K562 (cell line): Measurements from ENCODE around the gene REX1BD. TPM values are rescaled to one million over a fixed set of nuclear protein-coding genes. Genes with fewer than 3 reads are reported as not detected.

Source experiments
- CXXC5 ChIP-seq: fragments of 250-450 bp; sonication (Bioruptor Pico); IDR thresholded peaks from 2 replicates; pipeline ENCODE4 v1.8.0; 2022; ENCODE audit warnings: inconsistent platforms, mild to moderate bottlenecking, moderate library complexity
- EWSR1 ChIP-seq: fragments of 450-650 bp; IDR thresholded peaks from 2 replicates; pipeline ENCODE4 v1.6.1; 2018; ENCODE audit warnings: borderline replicate concordance, mild to moderate bottlenecking, low read depth, moderate library complexity; ENCODE audit not compliant: partially characterized antibody
- EZH2 ChIP-seq: IDR thresholded peaks from 2 replicates; pipeline ENCODE4 v1.6.1; 2012; ENCODE audit warnings: low read depth, mild to moderate bottlenecking, inconsistent platforms, low read length, borderline replicate concordance
- FOXK1 ChIP-seq: sonication (generic); formaldehyde crosslinking; IDR thresholded peaks from 2 replicates; pipeline ENCODE4 v1.8.0; 2022; ENCODE audit warnings: missing genetic modification reagents, mild to moderate bottlenecking, borderline replicate concordance
- GATAD2B ChIP-seq: fragments of 450-650 bp; IDR thresholded peaks from 2 replicates; pipeline ENCODE4 v1.6.1; 2017; ENCODE audit warnings: mild to moderate bottlenecking, borderline replicate concordance
- KDM5B ChIP-seq: fragments of 200-600 bp; sonication (generic); IDR thresholded peaks from 2 replicates; pipeline ENCODE4 v1.6.1; 2012; ENCODE audit warnings: low read depth, mild to moderate bottlenecking, moderate library complexity, low read length, control low read depth, inconsistent platforms; ENCODE audit not compliant: insufficient replicate concordance
- MECOM ChIP-seq: fragments of 250-450 bp; sonication (Bioruptor Pico); IDR thresholded peaks from 2 replicates; pipeline ENCODE4 v1.8.0; 2022; ENCODE audit warnings: inconsistent platforms
- NELFE ChIP-seq: IDR thresholded peaks from 2 replicates; pipeline ENCODE4 v1.6.1; 2011; ENCODE audit warnings: mild to moderate bottlenecking; ENCODE audit not compliant: insufficient read depth, insufficient read length
- NR2C2 ChIP-seq, 2 experiments: fragments of 200-800 bp in 1 of 2; sonication (Bioruptor generic) in 1 of 2; sonication (generic) in 1 of 2; formaldehyde crosslinking in 1 of 2; IDR thresholded peaks; 2 replicates each; pipeline versions ENCODE4 v1.6.1 to v1.8.0; 2016 to 2022; ENCODE audit warnings: mild to moderate bottlenecking in 1 of 2, missing compliant biosample characterization in 1 of 2, missing genetic modification characterization in 1 of 2, missing genetic modification reagents in 1 of 2
- RNF2 ChIP-seq: sonication (generic); IDR thresholded peaks from 2 replicates; pipeline ENCODE4 v1.6.1; 2016
- ZBTB7A ChIP-seq: IDR thresholded peaks from 2 replicates; pipeline ENCODE4 v1.6.1; 2011; ENCODE audit warnings: low read depth, mild to moderate bottlenecking, low read length, moderate library complexity, borderline replicate concordance; ENCODE audit not compliant: control insufficient read depth
- polyA plus RNA-seq, 8 experiments: library from polyadenylated mRNA; depleted of rRNA in 4 of 8; stranded (reverse) in 5 of 8; unstranded in 3 of 8; fragments of >200 nt; fragmentation: Nextera tagmentation in 2 of 8; fragmentation: Illumina TruSeq in 1 of 8; extraction: Ambion mirVana in 2 of 8; extraction: Trizol in 1 of 8; gene quantifications; 2 replicates each; pipeline versions ENCODE4 v1.2.1 to v1.2.3, GENCODE V29; 2011 to 2014; ENCODE audit warnings: inconsistent platforms in 1 of 8, missing spikeins in 1 of 8
- total RNA-seq, 7 experiments: library from RNA; depleted of rRNA in 6 of 7; stranded (reverse); fragments of >200 nt in 6 of 7; fragmentation: Illumina TruSeq in 2 of 7; extraction: Trizol in 2 of 7; gene quantifications; 2 replicates each; pipeline versions ENCODE4 v1.2.1 to v1.2.3, GENCODE V29; 2011 to 2021; ENCODE audit warnings: low replicate concordance in 1 of 7
- TF ChIP-seq, protein P1 (sequence below), 2 experiments: fragments of 450-650 bp in 1 of 2; sonication (generic) in 1 of 2; formaldehyde crosslinking in 1 of 2; IDR thresholded peaks; 2 replicates each; pipeline versions ENCODE4 v1.7.1 to v1.9.0; 2016 to 2022; ENCODE audit warnings: inconsistent platforms in 1 of 2, mild to moderate bottlenecking in 1 of 2, missing genetic modification reagents in 1 of 2
- TF ChIP-seq, protein P2 (sequence below): fragments of 250-450 bp; sonication (Bioruptor Pico); IDR thresholded peaks from 2 replicates; pipeline ENCODE4 v1.5.0; 2021; ENCODE audit warnings: mild to moderate bottlenecking, moderate library complexity

REX1BD gene
- total and polyA plus RNA-seq, 9 of the 15 experiments (the other 6 are each of a cell fraction or from before 2014, with no cell fraction given): 1.9 to 136 (median 13.8) TPM

DNA sequence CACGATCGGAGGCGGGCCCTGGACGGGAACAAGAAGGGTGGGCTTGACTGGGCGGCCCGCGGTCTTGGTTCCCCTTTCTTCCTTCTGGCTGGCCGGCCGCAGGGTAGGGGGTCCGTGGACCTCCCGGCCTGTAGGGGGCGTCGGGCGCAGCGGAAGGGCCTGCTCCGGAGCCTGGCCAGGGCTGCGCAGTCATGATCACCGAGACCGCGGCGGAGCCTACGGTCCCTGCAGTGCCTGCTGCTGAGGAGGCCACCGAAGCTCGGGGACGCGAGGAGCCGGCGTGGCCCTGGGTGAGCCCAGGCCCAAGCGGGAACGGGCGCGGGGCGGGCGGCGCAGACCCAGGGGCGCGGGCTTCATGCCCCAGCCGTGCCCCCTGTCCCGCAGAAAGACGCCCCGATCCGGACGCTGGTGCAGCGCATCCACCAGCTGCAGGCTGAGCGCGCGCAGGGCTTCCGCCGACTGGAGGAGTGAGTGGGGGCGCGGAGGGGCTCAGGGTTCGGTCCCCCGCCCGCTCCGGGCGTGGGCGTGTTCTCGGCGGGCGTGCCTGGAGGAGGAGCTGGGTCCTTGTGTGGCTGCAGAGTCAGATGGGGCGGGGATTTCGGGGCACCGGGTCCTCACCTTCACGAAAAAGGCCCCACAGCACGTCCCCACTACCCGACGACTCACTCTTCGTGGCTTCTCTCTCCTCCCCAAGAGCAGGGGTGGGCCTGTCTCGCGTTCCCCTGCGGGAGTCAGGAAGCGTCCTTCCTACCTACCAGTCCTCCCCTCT, at the start of gene REX1BD (continued):
- TF ChIP-seq, protein P1, sequence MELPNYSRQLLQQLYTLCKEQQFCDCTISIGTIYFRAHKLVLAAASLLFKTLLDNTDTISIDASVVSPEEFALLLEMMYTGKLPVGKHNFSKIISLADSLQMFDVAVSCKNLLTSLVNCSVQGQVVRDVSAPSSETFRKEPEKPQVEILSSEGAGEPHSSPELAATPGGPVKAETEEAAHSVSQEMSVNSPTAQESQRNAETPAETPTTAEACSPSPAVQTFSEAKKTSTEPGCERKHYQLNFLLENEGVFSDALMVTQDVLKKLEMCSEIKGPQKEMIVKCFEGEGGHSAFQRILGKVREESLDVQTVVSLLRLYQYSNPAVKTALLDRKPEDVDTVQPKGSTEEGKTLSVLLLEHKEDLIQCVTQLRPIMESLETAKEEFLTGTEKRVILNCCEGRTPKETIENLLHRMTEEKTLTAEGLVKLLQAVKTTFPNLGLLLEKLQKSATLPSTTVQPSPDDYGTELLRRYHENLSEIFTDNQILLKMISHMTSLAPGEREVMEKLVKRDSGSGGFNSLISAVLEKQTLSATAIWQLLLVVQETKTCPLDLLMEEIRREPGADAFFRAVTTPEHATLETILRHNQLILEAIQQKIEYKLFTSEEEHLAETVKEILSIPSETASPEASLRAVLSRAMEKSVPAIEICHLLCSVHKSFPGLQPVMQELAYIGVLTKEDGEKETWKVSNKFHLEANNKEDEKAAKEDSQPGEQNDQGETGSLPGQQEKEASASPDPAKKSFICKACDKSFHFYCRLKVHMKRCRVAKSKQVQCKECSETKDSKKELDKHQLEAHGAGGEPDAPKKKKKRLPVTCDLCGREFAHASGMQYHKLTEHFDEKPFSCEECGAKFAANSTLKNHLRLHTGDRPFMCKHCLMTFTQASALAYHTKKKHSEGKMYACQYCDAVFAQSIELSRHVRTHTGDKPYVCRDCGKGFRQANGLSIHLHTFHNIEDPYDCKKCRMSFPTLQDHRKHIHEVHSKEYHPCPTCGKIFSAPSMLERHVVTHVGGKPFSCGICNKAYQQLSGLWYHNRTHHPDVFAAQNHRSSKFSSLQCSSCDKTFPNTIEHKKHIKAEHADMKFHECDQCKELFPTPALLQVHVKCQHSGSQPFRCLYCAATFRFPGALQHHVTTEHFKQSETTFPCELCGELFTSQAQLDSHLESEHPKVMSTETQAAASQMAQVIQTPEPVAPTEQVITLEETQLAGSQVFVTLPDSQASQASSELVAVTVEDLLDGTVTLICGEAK (IDR thresholded peaks at IDR 0.05): peak; percentile 58
- TF ChIP-seq, protein P1 (CRISPR knock-in tag; IDR thresholded peaks at IDR 0.05): no peak
- TF ChIP-seq NR2C2 (CRISPR knock-in tag; IDR thresholded peaks at IDR 0.05): peak; percentile 55; the same call in 1 of the 2 replicates
- TF ChIP-seq NR2C2 (tag; IDR thresholded peaks at IDR 0.05): peak; percentile 22; the same call in 1 of the 2 replicates
- peak; percentile 53 for TF ChIP-seq KDM5B
- TF ChIP-seq CXXC5 (CRISPR knock-in tag): peak; percentile 91
- TF ChIP-seq EWSR1: no peak
- TF ChIP-seq GATAD2B: no peak; the same call in 1 of the 2 replicates
- peak; percentile 72 for TF ChIP-seq RNF2
- no peak for TF ChIP-seq EZH2
- peak; percentile 97 for TF ChIP-seq ZBTB7A
- no peak for TF ChIP-seq NELFE
- TF ChIP-seq, protein P2, sequence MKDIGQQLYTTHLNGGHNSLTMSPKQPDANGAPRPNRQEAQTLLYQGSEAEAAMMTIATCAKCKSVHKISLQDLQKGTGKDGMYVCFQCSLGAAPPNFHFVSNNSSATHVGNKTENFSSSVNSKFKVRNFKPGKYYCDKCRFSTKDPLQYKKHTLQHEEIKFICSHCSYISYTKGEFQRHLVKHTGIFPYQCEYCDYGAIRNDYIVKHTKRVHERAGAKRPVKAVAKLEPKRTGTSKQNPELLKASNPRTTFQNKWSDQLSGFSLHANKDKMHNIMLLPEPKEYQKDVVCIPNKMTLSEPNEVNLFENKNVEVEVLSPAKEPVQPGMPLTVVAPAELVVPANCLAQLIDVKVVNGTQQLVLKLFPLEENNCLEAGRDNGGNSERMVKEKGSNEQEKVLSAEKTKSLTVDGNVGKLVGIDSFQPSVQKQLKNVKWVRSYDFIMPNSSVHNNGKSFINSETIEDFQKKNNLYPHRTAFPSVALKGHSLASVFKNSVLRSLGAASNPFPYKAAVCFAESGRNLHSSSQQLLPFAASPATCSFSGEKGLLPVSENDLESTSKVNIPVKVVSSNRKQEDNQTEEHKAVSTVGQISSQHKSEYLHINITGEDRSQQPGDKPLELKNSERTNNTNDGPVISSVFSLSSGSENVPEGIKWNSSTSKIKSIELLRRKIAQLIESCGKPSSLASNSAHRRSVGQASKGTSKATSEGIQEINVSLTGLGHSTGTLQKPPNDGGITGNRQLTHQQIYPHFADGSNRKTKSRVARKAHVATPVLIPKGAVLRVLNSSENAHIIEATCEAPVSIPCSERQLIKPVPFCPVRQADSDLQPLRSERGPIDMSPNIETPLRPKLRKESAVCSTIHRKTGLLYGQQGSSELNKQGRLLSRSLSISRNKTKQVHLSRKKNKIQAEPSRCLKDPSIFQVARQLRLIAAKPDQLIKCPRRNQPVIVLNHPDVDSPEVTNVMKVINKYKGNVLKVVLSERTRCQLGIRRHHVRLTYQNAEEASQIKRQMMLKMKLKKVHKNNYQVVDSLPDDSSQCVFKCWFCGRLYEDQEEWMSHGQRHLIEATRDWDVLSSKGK (CRISPR knock-in tag): no peak
- no peak for TF ChIP-seq FOXK1 (CRISPR knock-in tag)
- no peak for TF ChIP-seq MECOM (CRISPR knock-in tag)
